ENCODE data around the gene PQBP1.
A peak's percentile ranks its signal among the peaks of the same experiment; 100 is the strongest.

Gene PQBP1

GRCh38 chrX:48909703-48910294 is 12.1 kb downstream of the PQBP1 start:
- TF ChIP-seq, protein P1, sequence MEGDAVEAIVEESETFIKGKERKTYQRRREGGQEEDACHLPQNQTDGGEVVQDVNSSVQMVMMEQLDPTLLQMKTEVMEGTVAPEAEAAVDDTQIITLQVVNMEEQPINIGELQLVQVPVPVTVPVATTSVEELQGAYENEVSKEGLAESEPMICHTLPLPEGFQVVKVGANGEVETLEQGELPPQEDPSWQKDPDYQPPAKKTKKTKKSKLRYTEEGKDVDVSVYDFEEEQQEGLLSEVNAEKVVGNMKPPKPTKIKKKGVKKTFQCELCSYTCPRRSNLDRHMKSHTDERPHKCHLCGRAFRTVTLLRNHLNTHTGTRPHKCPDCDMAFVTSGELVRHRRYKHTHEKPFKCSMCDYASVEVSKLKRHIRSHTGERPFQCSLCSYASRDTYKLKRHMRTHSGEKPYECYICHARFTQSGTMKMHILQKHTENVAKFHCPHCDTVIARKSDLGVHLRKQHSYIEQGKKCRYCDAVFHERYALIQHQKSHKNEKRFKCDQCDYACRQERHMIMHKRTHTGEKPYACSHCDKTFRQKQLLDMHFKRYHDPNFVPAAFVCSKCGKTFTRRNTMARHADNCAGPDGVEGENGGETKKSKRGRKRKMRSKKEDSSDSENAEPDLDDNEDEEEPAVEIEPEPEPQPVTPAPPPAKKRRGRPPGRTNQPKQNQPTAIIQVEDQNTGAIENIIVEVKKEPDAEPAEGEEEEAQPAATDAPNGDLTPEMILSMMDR (IDR thresholded peaks at IDR 0.05; ENCODE audit: low read depth, low read length, missing control alignments) = no peak
- DNase-seq (ENCODE audit: extremely low read depth, low read depth) = no peak
- peak overlapping the region; percentile 81 for H3K4me3 ChIP-seq (replicated peaks; ENCODE audit: low read depth, low read length)

DNA sequence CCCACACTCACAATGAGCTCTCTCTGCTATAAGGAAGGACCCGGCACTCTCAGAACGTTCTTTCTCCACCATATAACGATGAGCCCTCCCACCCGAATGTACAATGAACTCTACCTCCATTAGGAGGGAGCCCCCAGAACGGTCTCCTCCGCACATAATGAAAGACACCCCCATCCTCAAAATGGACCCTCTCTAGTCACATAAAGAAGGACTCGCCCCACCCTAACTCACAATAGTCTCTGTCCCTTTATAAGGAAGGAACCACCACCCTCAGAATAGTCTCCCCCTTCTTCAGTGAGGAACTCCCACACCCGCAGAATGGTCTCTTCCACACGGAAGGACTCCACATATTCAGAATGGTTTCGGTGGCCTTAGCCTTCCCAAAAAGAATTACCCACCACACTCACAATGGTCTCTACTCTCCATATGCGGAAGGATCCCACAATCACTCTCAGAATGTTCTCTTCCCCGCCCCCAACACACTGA is 13.2 kb downstream of the PQBP1 start:
- TF ChIP-seq, protein P1 (IDR thresholded peaks at IDR 0.05; ENCODE audit: low read depth, low read length, missing control alignments) = no peak
- no peak for DNase-seq (ENCODE audit: extremely low read depth, low read depth)
- H3K4me3 ChIP-seq (replicated peaks; ENCODE audit: low read depth, low read length) = peak overlapping the region; percentile 81

- TF ChIP-seq, protein P1 (IDR thresholded peaks at IDR 0.05; ENCODE audit: low read depth, low read length, missing control alignments) = no peak
- DNase-seq (ENCODE audit: extremely low read depth, low read depth) = no peak
- H3K4me3 ChIP-seq (replicated peaks; ENCODE audit: low read depth, low read length) = peak within 1 kb of the TSS; percentile 81
Measured at GRCh38 chrX:48911412-48912182, 13.9 kb downstream of the PQBP1 start, which contains the start of gene SLC35A2. Gene SLC35A2, minus strand, starts transcription at chrX:48911646. Its CDS starts 10 bp downstream, at chrX:48911636.

DNA sequence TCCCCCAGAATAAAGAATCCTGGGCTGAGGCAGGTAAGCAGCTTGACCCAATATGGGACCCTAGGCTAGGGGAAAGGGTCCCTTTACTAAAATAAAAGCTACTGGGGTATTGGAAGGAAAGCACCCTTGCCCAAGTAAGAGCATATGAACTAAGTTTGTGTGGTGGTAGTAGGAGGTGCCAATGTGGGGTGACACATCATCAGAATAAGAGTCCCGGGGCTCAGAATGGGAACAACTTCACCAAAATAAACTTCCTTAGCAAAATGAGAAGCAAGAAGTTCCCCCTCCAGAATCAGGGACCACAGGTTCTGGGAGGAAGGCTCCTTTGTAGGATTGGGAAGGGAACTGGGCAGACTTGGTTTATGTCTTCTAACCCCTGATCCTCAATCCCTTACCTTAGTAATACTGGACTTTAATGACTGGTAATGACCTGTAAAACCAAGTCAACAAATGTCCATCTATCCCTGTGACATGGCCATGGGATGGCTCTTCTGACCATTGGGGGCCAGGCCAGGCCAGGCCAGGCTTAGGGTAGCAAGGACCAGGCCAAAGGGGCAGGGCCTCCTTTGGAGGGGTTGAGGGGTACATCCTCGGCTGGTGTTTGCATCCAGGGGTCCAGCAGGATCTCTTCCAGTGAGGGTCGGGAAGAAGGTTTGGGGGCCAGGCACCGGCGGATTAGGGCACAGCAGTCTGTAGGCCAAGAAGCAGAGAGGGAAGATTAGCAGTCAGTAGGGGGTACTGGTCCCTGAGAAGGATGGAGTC is 16.1 kb downstream of the PQBP1 start:
- no peak overlapping the region for H3K4me3 ChIP-seq (replicated peaks; ENCODE audit: low read depth, low read length)

DNA sequence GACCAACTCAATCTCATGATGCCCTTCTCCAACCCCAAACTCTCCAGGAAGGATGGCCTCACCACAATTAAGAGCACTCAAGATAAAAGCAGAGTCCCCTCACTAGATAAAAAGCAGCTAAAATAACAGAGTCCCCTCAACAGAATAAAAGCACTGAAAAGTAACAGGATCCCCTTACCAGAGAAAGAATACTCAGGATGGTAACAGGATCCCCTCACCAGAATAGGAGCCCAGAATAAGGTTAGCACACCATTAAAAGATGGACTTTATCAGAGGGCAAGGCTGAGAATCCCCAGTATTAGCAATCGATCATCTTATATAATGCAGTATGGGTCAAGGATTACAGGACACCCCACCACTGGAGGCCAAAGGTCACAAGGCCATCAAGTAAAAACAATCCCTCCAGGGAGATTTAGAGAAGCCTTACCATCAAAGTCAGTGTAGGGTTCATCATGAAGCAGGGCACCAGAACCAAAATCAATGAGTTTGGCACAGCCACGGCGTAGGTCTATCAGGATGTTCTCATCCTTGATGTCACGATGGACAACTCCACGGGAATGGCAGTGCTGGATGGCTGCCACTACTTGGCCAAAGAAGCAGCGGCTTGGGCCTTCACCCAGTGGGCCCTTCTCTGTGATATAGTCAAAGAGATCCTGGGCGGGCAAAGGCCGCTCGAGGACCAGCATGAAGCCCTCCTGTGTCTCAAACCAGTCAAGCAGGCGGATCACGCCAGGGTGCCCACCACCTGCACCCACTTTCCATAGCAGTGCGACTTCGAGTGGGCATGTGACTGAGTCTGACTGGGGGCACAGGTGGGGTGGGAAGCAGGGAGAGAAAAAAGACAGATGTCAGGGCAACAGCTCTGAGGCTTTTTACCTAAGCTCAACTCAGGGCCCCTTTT is 17.1 kb downstream of the PQBP1 start:
- TF ChIP-seq, protein P1 (IDR thresholded peaks at IDR 0.05; ENCODE audit: low read depth, low read length, missing control alignments) = no peak
- no peak overlapping the region for H3K4me3 ChIP-seq (replicated peaks; ENCODE audit: low read depth, low read length)
- no peak for DNase-seq (ENCODE audit: extremely low read depth, low read depth)

More for the DNA sequence above, 16.1 kb downstream of the PQBP1 start:
- TF ChIP-seq, protein P1 (IDR thresholded peaks at IDR 0.05; ENCODE audit: low read depth, low read length, missing control alignments) = no peak
- DNase-seq (ENCODE audit: extremely low read depth, low read depth) = no peak
